Measurements from ENCODE around the gene JAML.
"Not testable (repeated sequence)": the region's sequence is repeated elsewhere in the genome, so short reads cannot be mapped to it uniquely, and the experiment has no call there.

The JAML gene

DNA sequence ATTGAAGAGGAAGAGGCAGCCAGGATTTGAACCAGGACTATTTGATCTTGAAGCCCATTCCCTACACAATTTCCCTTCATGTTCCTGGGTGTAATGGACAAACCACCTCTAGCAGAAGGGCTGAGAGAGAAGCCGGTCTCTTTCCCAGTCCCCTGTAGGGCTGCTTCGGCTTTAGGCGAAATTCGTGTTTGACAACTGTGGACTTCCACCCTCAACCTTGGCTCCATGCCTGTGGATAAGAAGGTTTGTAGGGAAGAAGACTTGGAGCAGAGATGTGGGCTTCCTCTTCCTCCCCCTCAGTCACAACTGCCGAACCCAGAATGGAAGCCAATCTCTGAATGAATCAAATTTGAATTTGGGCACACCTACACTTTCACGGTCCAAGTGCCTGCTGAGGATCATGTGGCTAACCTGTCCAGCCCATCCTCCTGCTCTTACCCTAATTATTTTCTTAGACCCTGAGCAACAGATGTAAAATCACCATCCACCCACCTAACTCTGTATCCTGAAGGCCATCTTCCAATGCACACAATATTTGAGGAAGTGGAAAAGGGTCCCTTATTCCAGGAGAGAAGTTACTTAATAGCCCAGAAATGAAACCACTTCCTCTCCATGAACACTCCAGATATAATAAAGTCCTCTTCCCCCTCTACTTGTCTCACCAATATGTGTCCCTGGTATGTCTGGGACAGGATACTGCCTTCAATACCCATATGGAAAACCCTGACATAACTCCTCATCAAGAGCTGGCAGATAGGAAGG is 38.3 kb downstream of the JAML start:
- no peak overlapping the region for H3K4me3 ChIP-seq (ENCODE audit: low read depth, low read length)
- TF ChIP-seq, protein P1, sequence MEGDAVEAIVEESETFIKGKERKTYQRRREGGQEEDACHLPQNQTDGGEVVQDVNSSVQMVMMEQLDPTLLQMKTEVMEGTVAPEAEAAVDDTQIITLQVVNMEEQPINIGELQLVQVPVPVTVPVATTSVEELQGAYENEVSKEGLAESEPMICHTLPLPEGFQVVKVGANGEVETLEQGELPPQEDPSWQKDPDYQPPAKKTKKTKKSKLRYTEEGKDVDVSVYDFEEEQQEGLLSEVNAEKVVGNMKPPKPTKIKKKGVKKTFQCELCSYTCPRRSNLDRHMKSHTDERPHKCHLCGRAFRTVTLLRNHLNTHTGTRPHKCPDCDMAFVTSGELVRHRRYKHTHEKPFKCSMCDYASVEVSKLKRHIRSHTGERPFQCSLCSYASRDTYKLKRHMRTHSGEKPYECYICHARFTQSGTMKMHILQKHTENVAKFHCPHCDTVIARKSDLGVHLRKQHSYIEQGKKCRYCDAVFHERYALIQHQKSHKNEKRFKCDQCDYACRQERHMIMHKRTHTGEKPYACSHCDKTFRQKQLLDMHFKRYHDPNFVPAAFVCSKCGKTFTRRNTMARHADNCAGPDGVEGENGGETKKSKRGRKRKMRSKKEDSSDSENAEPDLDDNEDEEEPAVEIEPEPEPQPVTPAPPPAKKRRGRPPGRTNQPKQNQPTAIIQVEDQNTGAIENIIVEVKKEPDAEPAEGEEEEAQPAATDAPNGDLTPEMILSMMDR (conservative IDR thresholded peaks at IDR 0.05; ENCODE audit: low read depth, low read length) = no peak
- DNase-seq (ENCODE audit: low read depth) = no peak

DNA sequence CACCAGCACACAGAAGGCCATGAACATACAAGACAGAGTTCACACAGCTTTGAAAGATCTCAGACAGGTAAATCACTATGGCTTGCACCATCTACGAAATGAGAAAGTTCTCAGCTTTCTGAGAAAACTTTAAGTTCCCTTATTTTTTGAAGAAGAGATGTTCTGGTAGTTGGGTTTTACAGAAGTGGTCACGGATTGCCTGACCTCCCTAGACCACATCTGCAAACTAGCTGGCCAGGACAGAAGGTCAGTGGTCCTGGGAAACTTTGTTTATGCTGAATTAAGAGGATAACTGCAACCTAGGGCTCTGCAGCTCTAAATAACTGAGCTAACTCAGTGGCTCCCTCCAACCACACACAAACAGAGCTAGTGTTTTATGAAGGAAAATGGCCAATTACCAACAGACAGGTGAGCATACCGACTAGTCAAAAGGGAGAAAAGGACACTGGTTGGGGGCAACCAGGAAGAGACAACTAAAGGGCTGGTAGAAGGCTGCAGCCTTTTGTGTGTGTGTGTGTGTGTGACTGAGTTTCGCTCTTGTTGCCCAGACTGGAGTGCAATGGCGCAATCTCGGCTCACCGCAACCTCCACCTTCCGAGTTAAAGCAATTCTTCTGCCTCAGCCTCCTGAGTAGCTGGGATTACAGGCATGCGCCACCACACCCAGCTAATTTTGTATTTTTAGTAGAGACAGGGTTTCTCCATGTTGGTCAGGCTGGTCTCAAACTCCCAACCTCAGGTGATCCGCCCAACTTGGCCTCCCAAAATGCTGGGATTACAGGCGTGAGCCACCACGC is 39.8 kb downstream of the JAML start:
- no peak for DNase-seq (ENCODE audit: low read depth)
- no peak overlapping the region for H3K4me3 ChIP-seq (ENCODE audit: low read depth, low read length)
- TF ChIP-seq, protein P1 (conservative IDR thresholded peaks at IDR 0.05; ENCODE audit: low read depth, low read length) = no peak

DNA sequence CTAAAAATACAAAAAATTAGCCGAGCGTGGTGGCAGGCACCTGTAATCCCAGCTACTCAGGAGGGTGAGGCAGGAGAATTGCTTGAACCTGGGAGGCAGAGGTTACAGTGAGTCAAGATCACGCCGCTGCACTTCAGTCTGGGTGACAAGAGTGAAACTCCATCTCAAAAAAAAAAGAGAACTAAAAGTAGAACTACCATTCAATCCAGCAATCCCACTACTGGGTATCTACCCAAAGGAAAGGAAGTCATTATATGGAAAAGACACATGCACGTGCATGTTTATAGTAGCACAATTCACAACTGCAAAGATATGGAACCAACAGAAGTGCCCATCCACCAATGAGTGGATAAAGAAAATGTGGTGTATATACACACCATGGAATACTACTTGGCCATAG is 41.1 kb downstream of the JAML start:
- DNase-seq (ENCODE audit: low read depth); H3K4me3 ChIP-seq (ENCODE audit: low read depth, low read length): not testable (repeated sequence)

DNA sequence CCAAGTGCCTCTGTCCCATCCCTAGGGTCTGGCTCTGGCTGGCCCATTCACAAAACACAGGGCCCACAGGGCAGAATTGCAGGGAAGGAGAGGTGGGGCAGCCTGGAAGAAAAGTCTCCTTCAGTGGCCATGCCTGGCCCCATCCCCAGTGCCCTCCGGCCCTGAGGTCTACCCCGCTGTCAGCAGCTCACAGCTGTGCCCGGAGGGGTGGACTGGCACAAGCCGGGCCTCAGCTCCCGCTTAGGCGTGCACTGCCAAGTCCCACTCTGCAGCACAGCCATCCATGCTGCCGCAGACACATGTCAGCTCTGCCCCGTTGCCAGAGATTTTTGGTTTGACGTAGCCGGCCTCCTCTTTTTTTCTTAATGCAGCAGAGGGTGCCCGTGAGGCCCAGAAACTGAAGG is 44.5 kb downstream of the JAML start:
- TF ChIP-seq, protein P1 (conservative IDR thresholded peaks at IDR 0.05; ENCODE audit: low read depth, low read length) = peak; percentile 9
- DNase-seq (ENCODE audit: low read depth) = peak; percentile 15
- H3K4me3 ChIP-seq (ENCODE audit: low read depth, low read length) = no peak overlapping the region

DNA sequence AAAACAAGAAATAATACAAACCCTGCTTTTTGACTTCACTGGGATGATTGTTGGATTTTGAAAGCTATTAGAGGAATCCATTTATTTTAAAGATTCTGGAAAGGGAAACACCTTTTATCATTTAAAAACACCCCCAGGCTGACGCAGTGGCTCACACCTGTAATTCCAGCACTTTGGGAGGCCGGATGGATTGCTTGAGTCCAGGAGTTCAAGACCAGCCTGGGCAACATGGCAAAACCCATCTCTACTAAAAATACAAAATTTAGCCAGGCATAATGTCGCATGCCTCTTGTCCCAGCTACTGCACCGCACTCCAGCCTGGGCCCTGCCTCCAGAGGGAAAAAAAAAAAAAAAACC is 48.1 kb downstream of the JAML start:
- no peak overlapping the region for H3K4me3 ChIP-seq (ENCODE audit: low read depth, low read length)
- no peak for DNase-seq (ENCODE audit: low read depth)
- TF ChIP-seq, protein P1 (conservative IDR thresholded peaks at IDR 0.05; ENCODE audit: low read depth, low read length) = no peak

DNA sequence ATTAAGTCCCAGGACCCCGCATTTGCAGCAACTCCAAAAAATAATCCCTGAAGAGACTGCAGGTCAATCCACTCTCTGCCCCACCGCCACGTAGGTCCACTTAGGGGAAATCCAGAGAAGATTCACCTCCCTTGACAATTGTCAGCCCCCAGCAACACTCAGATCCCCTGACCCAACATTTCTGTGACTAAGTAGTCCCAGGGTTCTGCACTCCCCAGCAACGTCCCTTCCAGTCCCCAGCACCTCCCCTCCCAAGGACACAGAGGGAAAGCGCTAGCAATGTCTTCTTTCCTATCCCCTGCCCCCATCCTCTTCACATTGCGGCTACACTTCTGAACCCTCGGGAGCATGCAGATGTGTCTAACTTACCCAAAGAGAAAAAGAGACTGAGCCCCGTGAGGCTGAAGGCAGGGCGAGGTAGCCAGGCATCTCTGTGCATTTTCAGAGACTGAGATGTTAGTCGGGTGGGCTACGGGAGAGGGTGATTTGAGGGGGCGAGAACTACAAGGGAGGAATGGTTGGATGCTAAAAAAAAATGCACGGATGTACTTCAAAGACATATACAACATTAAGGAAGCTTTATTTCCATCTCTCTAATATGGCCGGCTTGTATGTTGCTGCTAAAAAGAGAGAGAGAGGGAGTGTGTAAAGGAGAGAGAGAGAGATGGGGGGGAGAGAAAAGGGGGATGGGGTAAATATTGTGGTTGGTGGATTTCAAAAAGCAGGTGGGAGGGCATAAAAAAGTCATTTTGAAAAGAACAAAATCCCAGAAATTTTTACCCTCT is 48.6 kb downstream of the JAML start, which contains the start of gene SCN2B:
Gene SCN2B (minus strand): TSS at position 647 of the 785 bp plus-strand sequence. CDS start 208 bp downstream, at position 439.
- TF ChIP-seq, protein P1 (conservative IDR thresholded peaks at IDR 0.05; ENCODE audit: low read depth, low read length) = no peak
- no peak for DNase-seq (ENCODE audit: low read depth)
- H3K4me3 ChIP-seq (ENCODE audit: low read depth, low read length) = no peak within 1 kb of the TSS
